GM18505 (cell line): ENCODE measurements around the gene SPATA31D3.

Experiments
- ATAC-seq: cut with Tn5 transposase; IDR thresholded peaks from one replicate; pipeline ENCODE4 v1.9.1; 2021; ENCODE audit not compliant: unreplicated experiment
- POLR2A ChIP-seq: IDR thresholded peaks from 4 replicates; pipeline ENCODE4 v1.6.1; 2011; ENCODE audit warnings: borderline replicate concordance; ENCODE audit not compliant: insufficient read depth, insufficient read length; ENCODE audit errors: extremely low read depth

SPATA31D3 gene

GRCh38 chr9:81989700-81990099, 46.4 kb downstream of the SPATA31D3 start:
- no peak for TF ChIP-seq POLR2A
- no peak for ATAC-seq

DNA sequence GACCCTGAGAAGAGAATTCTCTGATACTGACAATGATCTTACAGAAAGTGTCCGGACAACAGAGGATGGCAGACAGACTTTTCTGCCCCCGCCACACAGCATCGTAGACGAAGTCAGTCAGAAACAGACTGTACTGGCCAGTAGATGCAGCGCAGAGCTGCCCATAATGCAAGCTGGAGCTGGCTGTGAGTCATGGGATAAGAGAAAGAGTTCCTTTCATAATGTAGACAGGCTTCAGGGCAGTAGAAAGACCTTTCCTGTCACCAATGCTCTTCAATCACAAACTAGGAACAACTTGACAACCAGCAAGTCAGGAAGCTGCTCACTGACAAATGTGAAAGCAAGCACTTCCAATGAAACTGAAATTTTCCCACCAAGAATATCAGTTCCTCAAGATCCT, 50.4 kb downstream of the SPATA31D3 start:
- no peak for ATAC-seq
- no peak for TF ChIP-seq POLR2A
